ENCODE measurements around the gene TXNDC12. TPM values are rescaled to one million over a fixed set of nuclear protein-coding genes. Genes with fewer than 3 reads are reported as not detected.

TXNDC12 gene
- total and polyA plus RNA-seq, 7 donors = 11.6 to 24.3 (median 16.0) TPM

DNA sequence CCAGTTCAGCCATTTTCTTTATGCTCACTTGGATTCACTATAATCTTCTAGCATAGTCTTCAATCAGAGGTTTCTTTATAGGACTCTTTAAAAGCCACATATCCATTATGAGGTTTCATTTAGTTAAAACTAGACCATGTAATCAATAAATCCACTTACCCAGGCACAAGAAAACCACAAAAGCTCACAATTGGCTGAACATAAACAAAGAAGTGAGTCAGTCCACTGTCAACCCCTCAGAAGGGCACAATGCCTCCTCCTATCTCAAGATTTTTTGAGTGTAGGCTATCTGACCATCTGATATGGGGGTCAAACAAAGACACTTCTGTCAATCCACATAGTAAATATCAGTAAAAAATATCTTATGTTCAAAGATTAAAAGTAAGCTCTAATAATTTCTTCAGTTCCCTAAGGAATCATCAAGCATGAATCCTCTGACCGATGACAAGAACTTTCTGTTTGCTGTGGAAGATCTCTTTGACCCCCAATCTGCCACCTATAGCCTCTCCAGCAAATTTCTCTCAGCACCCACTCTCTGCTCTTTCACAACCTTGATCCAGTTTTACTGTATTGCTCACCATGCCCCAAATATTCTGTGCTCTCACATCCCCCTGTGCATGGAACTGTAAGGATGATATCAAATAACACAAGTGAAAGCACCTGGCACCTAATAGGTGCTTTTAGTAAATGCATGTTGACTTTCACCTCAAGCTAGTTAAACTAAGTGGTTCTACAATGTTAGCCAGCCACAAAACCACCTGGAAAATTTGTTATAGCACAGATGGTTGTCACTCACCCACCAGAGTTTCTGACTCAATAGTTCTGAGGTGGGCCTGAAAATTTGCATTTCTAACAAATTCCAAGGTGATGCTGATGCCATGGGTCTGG, 81.2 kb downstream of the TXNDC12 start:
- DNase-seq = no peak
- WGBS, 3 donors = 81 to 85% (median 85%) methylated on average over 1 of the region's 1 CpG
- TF ChIP-seq, protein P1, sequence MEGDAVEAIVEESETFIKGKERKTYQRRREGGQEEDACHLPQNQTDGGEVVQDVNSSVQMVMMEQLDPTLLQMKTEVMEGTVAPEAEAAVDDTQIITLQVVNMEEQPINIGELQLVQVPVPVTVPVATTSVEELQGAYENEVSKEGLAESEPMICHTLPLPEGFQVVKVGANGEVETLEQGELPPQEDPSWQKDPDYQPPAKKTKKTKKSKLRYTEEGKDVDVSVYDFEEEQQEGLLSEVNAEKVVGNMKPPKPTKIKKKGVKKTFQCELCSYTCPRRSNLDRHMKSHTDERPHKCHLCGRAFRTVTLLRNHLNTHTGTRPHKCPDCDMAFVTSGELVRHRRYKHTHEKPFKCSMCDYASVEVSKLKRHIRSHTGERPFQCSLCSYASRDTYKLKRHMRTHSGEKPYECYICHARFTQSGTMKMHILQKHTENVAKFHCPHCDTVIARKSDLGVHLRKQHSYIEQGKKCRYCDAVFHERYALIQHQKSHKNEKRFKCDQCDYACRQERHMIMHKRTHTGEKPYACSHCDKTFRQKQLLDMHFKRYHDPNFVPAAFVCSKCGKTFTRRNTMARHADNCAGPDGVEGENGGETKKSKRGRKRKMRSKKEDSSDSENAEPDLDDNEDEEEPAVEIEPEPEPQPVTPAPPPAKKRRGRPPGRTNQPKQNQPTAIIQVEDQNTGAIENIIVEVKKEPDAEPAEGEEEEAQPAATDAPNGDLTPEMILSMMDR (IDR thresholded peaks at IDR 0.05) = no peak
- H3K9me3 ChIP-seq = no peaks in the 10 kb centered on the region
- H3K4me1 ChIP-seq = no peaks in the 10 kb centered on the region
- peaks cover 0 to 3% (median 0%) of the 10 kb centered on the region in 3 donors for H3K27me3 ChIP-seq (ENCODE audit: insufficient read depth in 3 of 3, low read length in 2 of 3)
- intact Hi-C loops (cut with DNase I) = no loop called here
- H3K4me3 ChIP-seq = no peak overlapping the region
- ATAC-seq = no peak
- no peak overlapping the region for H3K27ac ChIP-seq
- no peaks in the 10 kb centered on the region for H3K36me3 ChIP-seq (ENCODE audit: insufficient read depth in 1 of 2, low read depth in 1 of 2)

Other genes starting within 250 kb of the TXNDC12 start
- gene NRDC, start 176.5 kb downstream of the TXNDC12 start, total RNA-seq = 100 to 1,000 TPM; 232 to 385 (median 288) TPM
- 100 to 1,000 TPM; 132 to 346 (median 178) TPM for gene NRDC, start 176.5 kb downstream of the TXNDC12 start, polyA plus RNA-seq
- gene RAB3B, start 64.5 kb downstream of the TXNDC12 start, total RNA-seq = under 1 TPM in 1 of 4 donors, not detected in 3; 0.04 TPM
- gene RAB3B, start 64.5 kb downstream of the TXNDC12 start, polyA plus RNA-seq = under 1 TPM in 1 of 3 donors, not detected in 2; under 0.01 TPM
- 1 to 10 TPM; 2.3 to 5.3 (median 4.4) TPM for gene KTI12, start 21.4 kb downstream of the TXNDC12 start, total RNA-seq
- gene KTI12, start 21.4 kb downstream of the TXNDC12 start, polyA plus RNA-seq = 10 to 100 TPM in 2 of 3 donors, 1 to 10 TPM in 1; 6.5 to 12.9 (median 10.0) TPM
- 10 to 100 TPM; 34.2 to 70.1 (median 55.5) TPM for gene BTF3L4, start 1.1 kb upstream of the TXNDC12 start, total RNA-seq
- 10 to 100 TPM; 55.0 to 69.4 (median 57.6) TPM for gene BTF3L4, start 1.1 kb upstream of the TXNDC12 start, polyA plus RNA-seq
- 10 to 100 TPM; 29.9 to 39.1 (median 32.0) TPM for gene ZFYVE9, start 86.9 kb upstream of the TXNDC12 start, total RNA-seq
- gene ZFYVE9, start 86.9 kb upstream of the TXNDC12 start, polyA plus RNA-seq = 10 to 100 TPM; 14.7 to 35.6 (median 22.0) TPM

All from psoas muscle (tissue), 8 donors.